Panc1 (cell line): ENCODE data around the gene PRLH. TPM values are rescaled to one million over a fixed set of nuclear protein-coding genes. Genes with fewer than 3 reads are reported as not detected.

ENCODE experiments used
- ATAC-seq: fragments of 200-7000 bp; cut with Tn5 transposase; 2 replicates; pipeline ENCODE4 v1.9.1; 2020; ENCODE audit warnings: mild to moderate bottlenecking, moderate library complexity
- BruUV-seq: library from RNA; stranded (reverse); fragments of 400-500 nt; replicated peaks from 2 replicates; lab custom pipeline; 2021; lab: Mats Ljungman, UMichigan
- CTCF ChIA-PET: fragments of 300-600 bp; sonication (Branson Sonifier 250); formaldehyde crosslinking; loops from one replicate; lab custom pipeline; 2022; ENCODE audit warnings: antibody characterized with exemption; lab: Charles Lee
- POLR2A ChIA-PET: fragments of 300-600 bp; sonication (Branson Sonifier 250); formaldehyde crosslinking; loops from one replicate; lab custom pipeline; 2022; ENCODE audit warnings: antibody characterized with exemption; lab: Charles Lee
- DNase-seq: peaks from one replicate; pipeline ENCODE4 v3.0.0-alpha.2; 2010; ENCODE audit warnings: low read depth, low spot score
- H3K27ac ChIP-seq: 2 replicates; pipeline ENCODE4 v1.5.1; 2011; ENCODE audit warnings: mild to moderate bottlenecking, low read length, inconsistent platforms
- H3K27me3 ChIP-seq: fragments of 200-500 bp; sonication (Bioruptor generic); 2 replicates; pipeline ENCODE4 v1.6.0; 2014; ENCODE audit warnings: low read length, inconsistent platforms; ENCODE audit not compliant: control insufficient read depth, insufficient read depth
- H3K36me3 ChIP-seq: fragments of 200-500 bp; sonication (Bioruptor generic); 2 replicates; pipeline ENCODE4 v1.5.1; 2014; ENCODE audit warnings: inconsistent platforms, mild to moderate bottlenecking, low read length, moderate library complexity; ENCODE audit not compliant: control insufficient read depth, insufficient read depth
- H3K4me1 ChIP-seq: 2 replicates; pipeline ENCODE4 v1.5.1; 2011; ENCODE audit warnings: inconsistent platforms, mild to moderate bottlenecking, low read length, moderate library complexity; ENCODE audit not compliant: control insufficient read depth, insufficient read depth
- H3K4me3 ChIP-seq, 2 experiments: 2 replicates each; pipeline ENCODE4 v1.5.1; 2011 to 2012; ENCODE audit warnings: low read depth in 2 of 2, low read length in 2 of 2, mild to moderate bottlenecking in 2 of 2, inconsistent platforms in 1 of 2, moderate library complexity in 1 of 2
- H3K9me3 ChIP-seq: fragments of 200-500 bp; sonication (Bioruptor generic); 2 replicates; pipeline ENCODE4 v1.5.1; 2014; ENCODE audit warnings: low read depth, mild to moderate bottlenecking, inconsistent platforms, low read length, moderate library complexity; ENCODE audit not compliant: control insufficient read depth, insufficient read depth
- CTCF ChIP-seq: fragments of 450-650 bp; IDR thresholded peaks from 2 replicates; pipeline ENCODE4 v1.5.1; 2017; ENCODE audit warnings: mild to moderate bottlenecking
- POLR2AphosphoS5 ChIP-seq: IDR thresholded peaks from 2 replicates; pipeline ENCODE4 v1.6.1; 2012; ENCODE audit warnings: mild to moderate bottlenecking, low read depth, low read length, moderate library complexity
- SIN3A ChIP-seq: IDR thresholded peaks from 2 replicates; pipeline ENCODE4 v1.6.1; 2012; ENCODE audit warnings: low read depth, mild to moderate bottlenecking, low read length, moderate library complexity, borderline replicate concordance; ENCODE audit not compliant: insufficient read depth
- TCF7L2 ChIP-seq: IDR thresholded peaks from 2 replicates; pipeline ENCODE4 v1.6.1; 2011; ENCODE audit warnings: mild to moderate bottlenecking, low read depth, low read length, inconsistent platforms
- in situ Hi-C: cut with HindIII; loops from 2 replicates; pipeline ENCODE4 v1.10.0; 2016; ENCODE audit warnings: low sequenced_read_pairs, low pct_unique_long_range_greater_than_20kb
- intact Hi-C: fragments of 100-400 bp; cut with micrococcal nuclease; formaldehyde crosslinking; loops from one replicate; pipeline ENCODE4 v1.10.0; 2022; ENCODE audit not compliant: unreplicated experiment
- total RNA-seq: library from RNA; stranded (reverse); gene quantifications from one replicate; pipeline ENCODE4 v1.2.1, GENCODE V29; 2021; ENCODE audit not compliant: unreplicated experiment
- TF ChIP-seq, protein P1 (sequence below), 2 experiments: IDR thresholded peaks; 2 replicates each; pipeline ENCODE4 v1.6.1; 2011 to 2012; ENCODE audit warnings: low read depth in 2 of 2, control low read depth in 1 of 2, low read length in 1 of 2, mild to moderate bottlenecking in 1 of 2, moderate library complexity in 1 of 2; ENCODE audit not compliant: insufficient read depth in 1 of 2

Gene PRLH
- total RNA-seq, 1 experiment from 2014 or later: not detected

GRCh38 chr2:237525559-237526157 is 40.7 kb upstream of the PRLH start:
- CTCF ChIA-PET: interaction anchor here (0.6 kb wide), 1 partner anchor 160 kb away, joined by 4 read pairs; no protein-coding TSS in a partner anchor
- Histone ChIP-seq H3K9me3 (no peaks in the 10 kb centered on the region), H3K27me3 (no peaks in the 10 kb centered on the region), H3K4me1 (no peaks in the 10 kb centered on the region), H3K4me3 (no peak overlapping the region), H3K36me3 (no peaks in the 10 kb centered on the region), H3K27ac (no peak overlapping the region)
- POLR2A ChIA-PET: no interaction called here
- no peak for DNase-seq
- in situ Hi-C loops: no loop called here
- no peak for ATAC-seq
- BruUV-seq: no TSS peak
- TF ChIP-seq, protein P1, sequence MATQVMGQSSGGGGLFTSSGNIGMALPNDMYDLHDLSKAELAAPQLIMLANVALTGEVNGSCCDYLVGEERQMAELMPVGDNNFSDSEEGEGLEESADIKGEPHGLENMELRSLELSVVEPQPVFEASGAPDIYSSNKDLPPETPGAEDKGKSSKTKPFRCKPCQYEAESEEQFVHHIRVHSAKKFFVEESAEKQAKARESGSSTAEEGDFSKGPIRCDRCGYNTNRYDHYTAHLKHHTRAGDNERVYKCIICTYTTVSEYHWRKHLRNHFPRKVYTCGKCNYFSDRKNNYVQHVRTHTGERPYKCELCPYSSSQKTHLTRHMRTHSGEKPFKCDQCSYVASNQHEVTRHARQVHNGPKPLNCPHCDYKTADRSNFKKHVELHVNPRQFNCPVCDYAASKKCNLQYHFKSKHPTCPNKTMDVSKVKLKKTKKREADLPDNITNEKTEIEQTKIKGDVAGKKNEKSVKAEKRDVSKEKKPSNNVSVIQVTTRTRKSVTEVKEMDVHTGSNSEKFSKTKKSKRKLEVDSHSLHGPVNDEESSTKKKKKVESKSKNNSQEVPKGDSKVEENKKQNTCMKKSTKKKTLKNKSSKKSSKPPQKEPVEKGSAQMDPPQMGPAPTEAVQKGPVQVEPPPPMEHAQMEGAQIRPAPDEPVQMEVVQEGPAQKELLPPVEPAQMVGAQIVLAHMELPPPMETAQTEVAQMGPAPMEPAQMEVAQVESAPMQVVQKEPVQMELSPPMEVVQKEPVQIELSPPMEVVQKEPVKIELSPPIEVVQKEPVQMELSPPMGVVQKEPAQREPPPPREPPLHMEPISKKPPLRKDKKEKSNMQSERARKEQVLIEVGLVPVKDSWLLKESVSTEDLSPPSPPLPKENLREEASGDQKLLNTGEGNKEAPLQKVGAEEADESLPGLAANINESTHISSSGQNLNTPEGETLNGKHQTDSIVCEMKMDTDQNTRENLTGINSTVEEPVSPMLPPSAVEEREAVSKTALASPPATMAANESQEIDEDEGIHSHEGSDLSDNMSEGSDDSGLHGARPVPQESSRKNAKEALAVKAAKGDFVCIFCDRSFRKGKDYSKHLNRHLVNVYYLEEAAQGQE (IDR thresholded peaks at IDR 0.05; ENCODE audit: insufficient read depth in 1 of 2, low read depth in 2 of 2, low read length in 1 of 2): no peak
- no peak for TF ChIP-seq CTCF
- no peak for TF ChIP-seq SIN3A
- TF ChIP-seq TCF7L2: no peak
- no peak for TF ChIP-seq POLR2AphosphoS5
- intact Hi-C loops: no loop called here

DNA sequence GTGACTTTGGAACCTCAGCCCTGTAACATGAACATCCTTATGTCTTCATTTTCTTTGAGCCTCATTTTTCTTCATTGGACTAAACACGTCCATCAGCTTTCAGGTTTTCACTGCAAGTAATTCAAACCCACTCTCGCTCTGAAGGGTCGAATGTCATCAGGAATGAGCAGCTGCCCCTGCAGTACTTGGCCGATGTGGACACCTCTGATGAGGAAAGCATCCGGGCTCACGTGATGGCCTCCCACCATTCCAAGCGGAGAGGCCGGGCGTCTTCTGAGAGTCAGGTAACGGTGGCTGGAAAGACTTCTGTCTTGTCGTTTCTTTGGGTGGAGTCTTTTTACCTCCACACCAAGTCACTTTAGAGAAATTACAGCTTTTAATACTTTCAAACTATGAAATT is 39.1 kb upstream of the PRLH start:
- in situ Hi-C loops: no loop called here
- TF ChIP-seq, protein P1 (IDR thresholded peaks at IDR 0.05; ENCODE audit: insufficient read depth in 1 of 2, low read depth in 2 of 2, low read length in 1 of 2): no peak
- TF ChIP-seq CTCF: no peak
- TF ChIP-seq POLR2AphosphoS5: no peak
- no peak for TF ChIP-seq SIN3A
- intact Hi-C loops: no loop called here
- ChIA-PET POLR2A (no interaction called here), CTCF (no interaction called here)
- no TSS peak for BruUV-seq
- H3K4me3 ChIP-seq: no peak overlapping the region
- H3K4me1 ChIP-seq: no peaks in the 10 kb centered on the region
- no peaks in the 10 kb centered on the region for H3K9me3 ChIP-seq
- no peaks in the 10 kb centered on the region for H3K27me3 ChIP-seq
- ATAC-seq: no peak
- no peak for DNase-seq
- no peak overlapping the region for H3K27ac ChIP-seq
- H3K36me3 ChIP-seq: no peaks in the 10 kb centered on the region
